ENCODE results near the gene SMAP2. TPM values are rescaled to one million over a fixed set of nuclear protein-coding genes. Genes with fewer than 3 reads are reported as not detected.
A peak's percentile ranks its signal among the peaks of the same experiment; 100 is the strongest.

SMAP2 gene
- polyA plus RNA-seq, 1 donor: 21.6 TPM

- no peaks in the 10 kb centered on the region for H3K9me3 ChIP-seq (ENCODE audit: control insufficient read depth, low read depth, low read length)
- no peaks in the 10 kb centered on the region for H3K4me1 ChIP-seq (ENCODE audit: control insufficient read depth, insufficient read depth, low read length)
- no peaks in the 10 kb centered on the region for H3K27me3 ChIP-seq (ENCODE audit: control insufficient read depth, insufficient read depth, low read length)
- WGBS (ENCODE audit: insufficient coverage, low lambda C conversion rate): no CpG with 5 or more reads among the region's 6 CpGs
- H3K36me3 ChIP-seq (ENCODE audit: control insufficient read depth, insufficient read depth, low read length): no peaks in the 10 kb centered on the region
- H3K27ac ChIP-seq (ENCODE audit: low read length): no peak overlapping the region
- peak; percentile 21 to 49 for DNase-seq
- no peak overlapping the region for H3K4me3 ChIP-seq (ENCODE audit: low read length)
These were observed 28.9 kb upstream of the SMAP2 start for GRCh38 chr1:40344597-40344996.

GRCh38 chr1:40350391-40350790 lies 23.1 kb upstream of the SMAP2 start:
- Histone ChIP-seq H3K4me3 (ENCODE audit: low read length) (no peak overlapping the region), H3K9me3 (ENCODE audit: control insufficient read depth, low read depth, low read length) (no peaks in the 10 kb centered on the region), H3K27ac (ENCODE audit: low read length) (no peak overlapping the region), H3K27me3 (ENCODE audit: control insufficient read depth, insufficient read depth, low read length) (no peaks in the 10 kb centered on the region), H3K36me3 (ENCODE audit: control insufficient read depth, insufficient read depth, low read length) (no peaks in the 10 kb centered on the region), H3K4me1 (ENCODE audit: control insufficient read depth, insufficient read depth, low read length) (no peaks in the 10 kb centered on the region)
- DNase-seq: no peak
- 100% methylated on average over 1 of the region's 2 CpGs for WGBS (ENCODE audit: insufficient coverage, low lambda C conversion rate)

- no peaks in the 10 kb centered on the region for H3K9me3 ChIP-seq (ENCODE audit: control insufficient read depth, low read depth, low read length)
- no CpG with 5 or more reads among the region's 2 CpGs for WGBS (ENCODE audit: insufficient coverage, low lambda C conversion rate)
These were observed 22.4 kb upstream of the SMAP2 start for GRCh38 chr1:40351124-40351523.

GRCh38 chr1:40352126-40352525 lies 21.4 kb upstream of the SMAP2 start:
- H3K36me3 ChIP-seq (ENCODE audit: control insufficient read depth, insufficient read depth, low read length): no peaks in the 10 kb centered on the region
- no peaks in the 10 kb centered on the region for H3K27me3 ChIP-seq (ENCODE audit: control insufficient read depth, insufficient read depth, low read length)
- no peak for DNase-seq
- peaks cover under 1% of the 10 kb centered on the region for H3K9me3 ChIP-seq (ENCODE audit: control insufficient read depth, low read depth, low read length)
- no CpG with 5 or more reads among the region's 3 CpGs for WGBS (ENCODE audit: insufficient coverage, low lambda C conversion rate)
- no peak overlapping the region for H3K27ac ChIP-seq (ENCODE audit: low read length)
- no peaks in the 10 kb centered on the region for H3K4me1 ChIP-seq (ENCODE audit: control insufficient read depth, insufficient read depth, low read length)
- H3K4me3 ChIP-seq (ENCODE audit: low read length): no peak overlapping the region

More at GRCh38 chr1:40351124-40351523, 22.4 kb upstream of the SMAP2 start:
- no peak for DNase-seq
- Histone ChIP-seq H3K27me3 (ENCODE audit: control insufficient read depth, insufficient read depth, low read length) (no peaks in the 10 kb centered on the region), H3K27ac (ENCODE audit: low read length) (no peak overlapping the region), H3K4me3 (ENCODE audit: low read length) (no peak overlapping the region), H3K4me1 (ENCODE audit: control insufficient read depth, insufficient read depth, low read length) (no peaks in the 10 kb centered on the region), H3K36me3 (ENCODE audit: control insufficient read depth, insufficient read depth, low read length) (no peaks in the 10 kb centered on the region)

GRCh38 chr1:40353082-40353481 lies 20.4 kb upstream of the SMAP2 start:
- no peaks in the 10 kb centered on the region for H3K4me1 ChIP-seq (ENCODE audit: control insufficient read depth, insufficient read depth, low read length)
- H3K27me3 ChIP-seq (ENCODE audit: control insufficient read depth, insufficient read depth, low read length): no peaks in the 10 kb centered on the region
- H3K9me3 ChIP-seq (ENCODE audit: control insufficient read depth, low read depth, low read length): peaks cover 8% of the 10 kb centered on the region
- no peak overlapping the region for H3K4me3 ChIP-seq (ENCODE audit: low read length)
- no peak for DNase-seq
- no peaks in the 10 kb centered on the region for H3K36me3 ChIP-seq (ENCODE audit: control insufficient read depth, insufficient read depth, low read length)
- H3K27ac ChIP-seq (ENCODE audit: low read length): no peak overlapping the region
- WGBS (ENCODE audit: insufficient coverage, low lambda C conversion rate): 80% methylated on average over 1 of the region's 3 CpGs

- Histone ChIP-seq H3K27ac (ENCODE audit: low read length) (no peak overlapping the region), H3K4me3 (ENCODE audit: low read length) (no peak overlapping the region), H3K27me3 (ENCODE audit: control insufficient read depth, insufficient read depth, low read length) (no peaks in the 10 kb centered on the region), H3K36me3 (ENCODE audit: control insufficient read depth, insufficient read depth, low read length) (no peaks in the 10 kb centered on the region), H3K4me1 (ENCODE audit: control insufficient read depth, insufficient read depth, low read length) (no peaks in the 10 kb centered on the region), H3K9me3 (ENCODE audit: control insufficient read depth, low read depth, low read length) (peaks cover 12% of the 10 kb centered on the region)
- no peak for DNase-seq
These were observed 15.9 kb upstream of the SMAP2 start for GRCh38 chr1:40357625-40358024.

GRCh38 chr1:40360631-40361030 lies 12.9 kb upstream of the SMAP2 start:
- H3K27ac ChIP-seq (ENCODE audit: low read length): no peak overlapping the region
- H3K36me3 ChIP-seq (ENCODE audit: control insufficient read depth, insufficient read depth, low read length): no peaks in the 10 kb centered on the region
- no peaks in the 10 kb centered on the region for H3K4me1 ChIP-seq (ENCODE audit: control insufficient read depth, insufficient read depth, low read length)
- DNase-seq: no peak
- peaks cover 12% of the 10 kb centered on the region for H3K9me3 ChIP-seq (ENCODE audit: control insufficient read depth, low read depth, low read length)
- H3K27me3 ChIP-seq (ENCODE audit: control insufficient read depth, insufficient read depth, low read length): peaks cover 3% of the 10 kb centered on the region
- H3K4me3 ChIP-seq (ENCODE audit: low read length): no peak overlapping the region

- WGBS (ENCODE audit: insufficient coverage, low lambda C conversion rate): no CpG with 5 or more reads among the region's 1 CpG
- no peak for DNase-seq
- H3K4me1 ChIP-seq (ENCODE audit: control insufficient read depth, insufficient read depth, low read length): no peaks in the 10 kb centered on the region
- peaks cover 3% of the 10 kb centered on the region for H3K27me3 ChIP-seq (ENCODE audit: control insufficient read depth, insufficient read depth, low read length)
- peaks cover 12% of the 10 kb centered on the region for H3K9me3 ChIP-seq (ENCODE audit: control insufficient read depth, low read depth, low read length)
- H3K27ac ChIP-seq (ENCODE audit: low read length): no peak overlapping the region
- H3K36me3 ChIP-seq (ENCODE audit: control insufficient read depth, insufficient read depth, low read length): no peaks in the 10 kb centered on the region
- no peak overlapping the region for H3K4me3 ChIP-seq (ENCODE audit: low read length)
These were observed 12.3 kb upstream of the SMAP2 start for GRCh38 chr1:40361201-40361600.

GRCh38 chr1:40361637-40362036 lies 11.9 kb upstream of the SMAP2 start:
- Histone ChIP-seq H3K27ac (ENCODE audit: low read length) (no peak overlapping the region), H3K9me3 (ENCODE audit: control insufficient read depth, low read depth, low read length) (peaks cover 12% of the 10 kb centered on the region), H3K4me1 (ENCODE audit: control insufficient read depth, insufficient read depth, low read length) (no peaks in the 10 kb centered on the region), H3K27me3 (ENCODE audit: control insufficient read depth, insufficient read depth, low read length) (peaks cover 3% of the 10 kb centered on the region), H3K36me3 (ENCODE audit: control insufficient read depth, insufficient read depth, low read length) (no peaks in the 10 kb centered on the region), H3K4me3 (ENCODE audit: low read length) (no peak overlapping the region)
- WGBS (ENCODE audit: insufficient coverage, low lambda C conversion rate): 71% methylated on average over 1 of the region's 4 CpGs
- DNase-seq: no peak

GRCh38 chr1:40362199-40362598 lies 11.3 kb upstream of the SMAP2 start:
- no peak overlapping the region for H3K27ac ChIP-seq (ENCODE audit: low read length)
- WGBS (ENCODE audit: insufficient coverage, low lambda C conversion rate): no CpG with 5 or more reads among the region's 2 CpGs

GRCh38 chr1:40362699-40363098 lies 10.8 kb upstream of the SMAP2 start:
- no CpG with 5 or more reads among the region's 2 CpGs for WGBS (ENCODE audit: insufficient coverage, low lambda C conversion rate)

More at GRCh38 chr1:40362199-40362598, 11.3 kb upstream of the SMAP2 start:
- no peaks in the 10 kb centered on the region for H3K4me1 ChIP-seq (ENCODE audit: control insufficient read depth, insufficient read depth, low read length)
- H3K27me3 ChIP-seq (ENCODE audit: control insufficient read depth, insufficient read depth, low read length): peaks cover 3% of the 10 kb centered on the region
- H3K36me3 ChIP-seq (ENCODE audit: control insufficient read depth, insufficient read depth, low read length): no peaks in the 10 kb centered on the region
- peaks cover 11% of the 10 kb centered on the region for H3K9me3 ChIP-seq (ENCODE audit: control insufficient read depth, low read depth, low read length)
- no peak overlapping the region for H3K4me3 ChIP-seq (ENCODE audit: low read length)
- no peak for DNase-seq

More at GRCh38 chr1:40362699-40363098, 10.8 kb upstream of the SMAP2 start:
- peaks cover 3% of the 10 kb centered on the region for H3K27me3 ChIP-seq (ENCODE audit: control insufficient read depth, insufficient read depth, low read length)
- peaks cover 6% of the 10 kb centered on the region for H3K9me3 ChIP-seq (ENCODE audit: control insufficient read depth, low read depth, low read length)
- no peaks in the 10 kb centered on the region for H3K4me1 ChIP-seq (ENCODE audit: control insufficient read depth, insufficient read depth, low read length)
- no peaks in the 10 kb centered on the region for H3K36me3 ChIP-seq (ENCODE audit: control insufficient read depth, insufficient read depth, low read length)
- DNase-seq: no peak
- no peak overlapping the region for H3K4me3 ChIP-seq (ENCODE audit: low read length)
- H3K27ac ChIP-seq (ENCODE audit: low read length): no peak overlapping the region
